ENCODE results near the gene PRKRA. TPM values are rescaled to one million over a fixed set of nuclear protein-coding genes. Genes with fewer than 3 reads are reported as not detected.

Gene PRKRA
- total and polyA plus RNA-seq, 2 of the 13 experiments (the other 11 are each of a cell fraction or from before 2014, with no cell fraction given), result 53.1 to 74.7 TPM

GRCh38 chr2:178450774-178451525 is at the start of gene PRKRA, which contains the start of gene PJVK (continued):
- peak; percentile 84 for TF ChIP-seq HNRNPK (IDR thresholded peaks at IDR 0.05; ENCODE audit: low read depth, low read length, poor library complexity, severe bottlenecking)
- TF ChIP-seq NFIC (IDR thresholded peaks at IDR 0.05; ENCODE audit: low read length), result no peak
- peak; percentile 96 for TF ChIP-seq ZNF883 (CRISPR knock-in tag; IDR thresholded peaks at IDR 0.05; ENCODE audit: not compliant biosample characterization)
- TF ChIP-seq PRPF4 (IDR thresholded peaks at IDR 0.05; ENCODE audit: low read depth, low read length, poor library complexity, severe bottlenecking), result no peak
- TF ChIP-seq E2F2 (CRISPR knock-in tag; IDR thresholded peaks at IDR 0.05; ENCODE audit: borderline replicate concordance), result peak; percentile 62; the same call in 1 of the 2 replicates
- no peak for TF ChIP-seq ZNF282 (IDR thresholded peaks at IDR 0.05; ENCODE audit: partially characterized antibody)
- no peak; the same call in none of the 2 replicates for TF ChIP-seq NAIF1 (CRISPR knock-in tag; IDR thresholded peaks at IDR 0.05; ENCODE audit: borderline replicate concordance)
- TF ChIP-seq CCAR2 (optimal IDR thresholded peaks at IDR 0.05; ENCODE audit: low read depth, low read length), result no peak
- TF ChIP-seq, protein P1, sequence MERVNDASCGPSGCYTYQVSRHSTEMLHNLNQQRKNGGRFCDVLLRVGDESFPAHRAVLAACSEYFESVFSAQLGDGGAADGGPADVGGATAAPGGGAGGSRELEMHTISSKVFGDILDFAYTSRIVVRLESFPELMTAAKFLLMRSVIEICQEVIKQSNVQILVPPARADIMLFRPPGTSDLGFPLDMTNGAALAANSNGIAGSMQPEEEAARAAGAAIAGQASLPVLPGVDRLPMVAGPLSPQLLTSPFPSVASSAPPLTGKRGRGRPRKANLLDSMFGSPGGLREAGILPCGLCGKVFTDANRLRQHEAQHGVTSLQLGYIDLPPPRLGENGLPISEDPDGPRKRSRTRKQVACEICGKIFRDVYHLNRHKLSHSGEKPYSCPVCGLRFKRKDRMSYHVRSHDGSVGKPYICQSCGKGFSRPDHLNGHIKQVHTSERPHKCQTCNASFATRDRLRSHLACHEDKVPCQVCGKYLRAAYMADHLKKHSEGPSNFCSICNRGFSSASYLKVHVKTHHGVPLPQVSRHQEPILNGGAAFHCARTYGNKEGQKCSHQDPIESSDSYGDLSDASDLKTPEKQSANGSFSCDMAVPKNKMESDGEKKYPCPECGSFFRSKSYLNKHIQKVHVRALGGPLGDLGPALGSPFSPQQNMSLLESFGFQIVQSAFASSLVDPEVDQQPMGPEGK (CRISPR knock-in tag; IDR thresholded peaks at IDR 0.05), result peak; percentile 90
- TF ChIP-seq HOXA7 (CRISPR knock-in tag; IDR thresholded peaks at IDR 0.05), result no peak
- peak; percentile 83; the same call in 1 of the 2 replicates for TF ChIP-seq ZNF678 (CRISPR knock-in tag; IDR thresholded peaks at IDR 0.05)
- peak; percentile 79; the same call in 1 of the 2 replicates for TF ChIP-seq KLF15 (CRISPR knock-in tag; IDR thresholded peaks at IDR 0.05; ENCODE audit: borderline replicate concordance)
- peak; percentile 32; the same call in 1 of the 2 replicates for TF ChIP-seq CC2D1A (CRISPR knock-in tag; IDR thresholded peaks at IDR 0.05)
- no peak; the same call in 1 of the 2 replicates for TF ChIP-seq ZFAT (CRISPR knock-in tag; conservative IDR thresholded peaks at IDR 0.05)
- TF ChIP-seq, protein P2, sequence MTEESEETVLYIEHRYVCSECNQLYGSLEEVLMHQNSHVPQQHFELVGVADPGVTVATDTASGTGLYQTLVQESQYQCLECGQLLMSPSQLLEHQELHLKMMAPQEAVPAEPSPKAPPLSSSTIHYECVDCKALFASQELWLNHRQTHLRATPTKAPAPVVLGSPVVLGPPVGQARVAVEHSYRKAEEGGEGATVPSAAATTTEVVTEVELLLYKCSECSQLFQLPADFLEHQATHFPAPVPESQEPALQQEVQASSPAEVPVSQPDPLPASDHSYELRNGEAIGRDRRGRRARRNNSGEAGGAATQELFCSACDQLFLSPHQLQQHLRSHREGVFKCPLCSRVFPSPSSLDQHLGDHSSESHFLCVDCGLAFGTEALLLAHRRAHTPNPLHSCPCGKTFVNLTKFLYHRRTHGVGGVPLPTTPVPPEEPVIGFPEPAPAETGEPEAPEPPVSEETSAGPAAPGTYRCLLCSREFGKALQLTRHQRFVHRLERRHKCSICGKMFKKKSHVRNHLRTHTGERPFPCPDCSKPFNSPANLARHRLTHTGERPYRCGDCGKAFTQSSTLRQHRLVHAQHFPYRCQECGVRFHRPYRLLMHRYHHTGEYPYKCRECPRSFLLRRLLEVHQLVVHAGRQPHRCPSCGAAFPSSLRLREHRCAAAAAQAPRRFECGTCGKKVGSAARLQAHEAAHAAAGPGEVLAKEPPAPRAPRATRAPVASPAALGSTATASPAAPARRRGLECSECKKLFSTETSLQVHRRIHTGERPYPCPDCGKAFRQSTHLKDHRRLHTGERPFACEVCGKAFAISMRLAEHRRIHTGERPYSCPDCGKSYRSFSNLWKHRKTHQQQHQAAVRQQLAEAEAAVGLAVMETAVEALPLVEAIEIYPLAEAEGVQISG (CRISPR knock-in tag; IDR thresholded peaks at IDR 0.05), result peak; percentile 93
- TF ChIP-seq ZNF546 (CRISPR knock-in tag; conservative IDR thresholded peaks at IDR 0.05), result peak; percentile 35; the same call in 1 of the 2 replicates
- TF ChIP-seq ZFP36 (IDR thresholded peaks at IDR 0.05; ENCODE audit: borderline replicate concordance, low read depth, low read length, partially characterized antibody), result no peak
- TF ChIP-seq MEF2D (CRISPR knock-in tag; IDR thresholded peaks at IDR 0.05), result peak; percentile 84
- peak; percentile 96 for TF ChIP-seq MZF1 (CRISPR knock-in tag; IDR thresholded peaks at IDR 0.05; ENCODE audit: borderline replicate concordance)
- TF ChIP-seq MATR3 (CRISPR knock-in tag; IDR thresholded peaks at IDR 0.05), result peak; percentile 95; the same call in 1 of the 2 replicates
- TF ChIP-seq ZNF30 (CRISPR knock-in tag; IDR thresholded peaks at IDR 0.05), result peak; percentile 41; the same call in 1 of the 2 replicates
- TF ChIP-seq ZNF746 (CRISPR knock-in tag; IDR thresholded peaks at IDR 0.05), result peak; percentile 50; the same call in 1 of the 2 replicates
- TF ChIP-seq ZNF205 (CRISPR knock-in tag; IDR thresholded peaks at IDR 0.05), result peak; percentile 88
- peak; percentile 98 for TF ChIP-seq PHF5A (CRISPR knock-in tag; IDR thresholded peaks at IDR 0.05; ENCODE audit: low read depth, unreplicated experiment)
